ENCODE results near the gene RELA. TPM values are rescaled to one million over a fixed set of nuclear protein-coding genes. Genes with fewer than 3 reads are reported as not detected.
A peak's percentile ranks its signal among the peaks of the same experiment; 100 is the strongest.

Gene RELA
- total RNA-seq, 2 experiments from 2014 or later: 379 to 382 TPM

GRCh38 chr11:65642014-65642671 is 20.6 kb downstream of the RELA start:
- Histone ChIP-seq H3K27ac (ENCODE audit: low read depth in 1 of 2, low read length in 2 of 2) (peak overlapping the region; percentile 68 to 95), H3K4me3 (ENCODE audit: low read length) (peak overlapping the region; percentile 59), H3K27me3 (ENCODE audit: control insufficient read depth in 1 of 2, insufficient read depth in 2 of 2, low read length in 2 of 2) (no peaks in the 10 kb centered on the region), H3K36me3 (ENCODE audit: insufficient read depth, low read length) (peaks cover 58% of the 10 kb centered on the region), H3K4me1 (ENCODE audit: insufficient read depth, low read length) (peaks cover 70% of the 10 kb centered on the region), H3K9me3 (ENCODE audit: control insufficient read depth in 1 of 2, insufficient read depth in 1 of 2, low read length in 2 of 2) (no peaks in the 10 kb centered on the region)
- ATAC-seq (ENCODE audit: poor library complexity) (no peak), DNase-seq (no peak)
- Mint-ChIP-seq H3K4me3 (peak overlapping the region; percentile 86), H3K27ac (peak overlapping the region; percentile 100), H3K27me3 (no peaks in the 10 kb centered on the region), H3K4me1 (ENCODE audit: low read depth) (peaks cover 58% of the 10 kb centered on the region), H3K9me3 (no peaks in the 10 kb centered on the region), H3K36me3 (ENCODE audit: low read depth) (peaks cover 64% of the 10 kb centered on the region)
- ChIA-PET CTCF (interaction anchor here (2.3 kb wide), 1 partner anchor 16 kb away, joined by 6 read pairs; no protein-coding TSS in a partner anchor), POLR2A (interaction anchor here (0.5 to 6.1 kb wide), 3 partner anchors 12 to 178 kb away, joined by 3 to 244 read pairs (median 3); partner anchors contain the start of gene RELA)
- intact Hi-C loops (cut with DNase I, micrococcal nuclease): no loop called here
- no peak for TF ChIP-seq CTCF (IDR thresholded peaks at IDR 0.05)

- Mint-ChIP-seq H3K9me3 (no peaks in the 10 kb centered on the region), H3K36me3 (ENCODE audit: low read depth) (peaks cover 68% of the 10 kb centered on the region)
- DNase-seq: no peak
These were observed 21.3 kb downstream of the RELA start for GRCh38 chr11:65641297-65642013.

More at GRCh38 chr11:65641297-65642013, 21.3 kb downstream of the RELA start:
- H3K9me3 ChIP-seq (ENCODE audit: control insufficient read depth in 1 of 2, insufficient read depth in 1 of 2, low read length in 2 of 2): no peaks in the 10 kb centered on the region
- H3K4me1 ChIP-seq (ENCODE audit: insufficient read depth, low read length): peaks cover 76% of the 10 kb centered on the region
- Mint-ChIP-seq H3K4me1 (ENCODE audit: low read depth) (peaks cover 62% of the 10 kb centered on the region), H3K4me3 (peak overlapping the region; percentile 86), H3K27me3 (no peaks in the 10 kb centered on the region), H3K27ac (peak overlapping the region; percentile 100)
- ChIA-PET POLR2A (interaction anchor here (0.5 to 6.1 kb wide), 3 partner anchors 12 to 177 kb away, joined by 3 to 244 read pairs (median 3); partner anchors contain the start of gene RELA), CTCF (interaction anchor here (1.7 kb wide), 1 partner anchor 10 kb away, joined by 4 read pairs; no protein-coding TSS in a partner anchor)
- no peak for TF ChIP-seq CTCF (IDR thresholded peaks at IDR 0.05)
- H3K27me3 ChIP-seq (ENCODE audit: control insufficient read depth in 1 of 2, insufficient read depth in 2 of 2, low read length in 2 of 2): no peaks in the 10 kb centered on the region
- peak overlapping the region; percentile 59 for H3K4me3 ChIP-seq (ENCODE audit: low read length)
- peak overlapping the region; percentile 68 to 95 for H3K27ac ChIP-seq (ENCODE audit: low read depth in 1 of 2, low read length in 2 of 2)
- no peak for ATAC-seq (ENCODE audit: poor library complexity)
- H3K36me3 ChIP-seq (ENCODE audit: insufficient read depth, low read length): peaks cover 64% of the 10 kb centered on the region
- intact Hi-C loops (cut with DNase I, micrococcal nuclease): no loop called here
